ENCODE data around the gene PPOX. TPM values are rescaled to one million over a fixed set of nuclear protein-coding genes. Genes with fewer than 3 reads are reported as not detected.
A peak's percentile ranks its signal among the peaks of the same experiment; 100 is the strongest.

The PPOX gene
- total RNA-seq, 3 donors from 2014 or later: 15.0 to 21.9 (median 16.3) TPM

DNA sequence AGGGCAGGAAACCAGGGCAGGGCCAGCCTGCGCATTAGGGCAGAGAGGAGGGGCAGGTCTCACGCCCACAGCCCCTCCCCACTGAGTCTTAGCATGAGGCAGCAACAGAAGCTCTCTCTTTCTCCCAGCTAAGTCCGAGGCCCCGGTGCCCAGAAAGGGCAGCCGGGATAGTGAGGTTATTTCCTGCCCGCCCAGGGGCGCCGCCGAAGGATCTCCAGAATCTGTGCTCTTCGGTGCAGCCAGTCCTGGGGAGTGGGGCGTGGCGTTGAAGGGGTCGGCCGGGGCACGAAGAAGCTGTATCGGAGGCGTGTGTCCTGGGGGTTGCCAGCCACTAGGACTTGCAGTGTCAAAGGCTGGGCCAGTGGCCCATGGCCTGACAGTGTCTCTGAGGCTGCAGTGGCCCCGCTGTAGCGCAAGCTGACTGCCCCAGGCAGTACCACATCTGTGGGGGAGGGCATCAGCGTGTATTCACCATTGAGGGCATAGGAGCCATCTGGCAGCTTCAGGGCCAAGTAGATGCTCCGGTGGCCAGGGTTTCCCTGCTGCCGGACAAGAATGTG is 24.8 kb downstream of the PPOX start:
- H3K4me1 ChIP-seq (ENCODE audit: low read depth): no peaks in the 10 kb centered on the region
- H3K9me3 ChIP-seq: no peaks in the 10 kb centered on the region
- H3K4me3 ChIP-seq: no peak overlapping the region
- DNase-seq (peak in 1 of 3 donors; percentile 58), ATAC-seq (no peak)
- H3K36me3 ChIP-seq (ENCODE audit: low read depth): no peaks in the 10 kb centered on the region
- TF ChIP-seq, protein P1, sequence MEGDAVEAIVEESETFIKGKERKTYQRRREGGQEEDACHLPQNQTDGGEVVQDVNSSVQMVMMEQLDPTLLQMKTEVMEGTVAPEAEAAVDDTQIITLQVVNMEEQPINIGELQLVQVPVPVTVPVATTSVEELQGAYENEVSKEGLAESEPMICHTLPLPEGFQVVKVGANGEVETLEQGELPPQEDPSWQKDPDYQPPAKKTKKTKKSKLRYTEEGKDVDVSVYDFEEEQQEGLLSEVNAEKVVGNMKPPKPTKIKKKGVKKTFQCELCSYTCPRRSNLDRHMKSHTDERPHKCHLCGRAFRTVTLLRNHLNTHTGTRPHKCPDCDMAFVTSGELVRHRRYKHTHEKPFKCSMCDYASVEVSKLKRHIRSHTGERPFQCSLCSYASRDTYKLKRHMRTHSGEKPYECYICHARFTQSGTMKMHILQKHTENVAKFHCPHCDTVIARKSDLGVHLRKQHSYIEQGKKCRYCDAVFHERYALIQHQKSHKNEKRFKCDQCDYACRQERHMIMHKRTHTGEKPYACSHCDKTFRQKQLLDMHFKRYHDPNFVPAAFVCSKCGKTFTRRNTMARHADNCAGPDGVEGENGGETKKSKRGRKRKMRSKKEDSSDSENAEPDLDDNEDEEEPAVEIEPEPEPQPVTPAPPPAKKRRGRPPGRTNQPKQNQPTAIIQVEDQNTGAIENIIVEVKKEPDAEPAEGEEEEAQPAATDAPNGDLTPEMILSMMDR (IDR thresholded peaks at IDR 0.05): no peak
- intact Hi-C loops (cut with DNase I, micrococcal nuclease): loop anchor here in 1 of 2 donors (10.0 kb wide), 1 partner anchor 194 kb away; no protein-coding TSS in a partner anchor

DNA sequence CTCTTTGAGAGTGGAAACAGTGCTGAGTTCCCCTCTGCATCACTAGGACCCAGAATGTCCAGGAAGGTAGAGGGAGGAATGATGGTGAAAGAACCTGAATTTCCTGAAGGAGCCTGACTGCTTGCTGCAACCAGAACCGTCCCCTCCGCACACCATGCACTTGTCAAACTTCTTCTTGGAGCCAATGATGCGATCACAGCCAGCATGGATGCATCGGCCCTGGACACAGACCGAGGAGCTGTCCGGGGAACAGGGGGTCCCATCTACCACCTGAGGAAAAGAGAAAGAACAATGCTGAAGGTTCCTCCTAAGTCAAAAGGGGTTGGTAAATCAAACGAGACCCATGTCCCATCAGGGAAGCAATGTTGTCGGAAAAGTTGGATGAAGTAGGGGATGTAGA is 25.7 kb downstream of the PPOX start:
- intact Hi-C loops (cut with DNase I, micrococcal nuclease): loop anchor here in 1 of 2 donors (10.0 kb wide), 1 partner anchor 193 kb away; no protein-coding TSS in a partner anchor
- Histone ChIP-seq H3K4me3 (no peak overlapping the region), H3K9me3 (no peaks in the 10 kb centered on the region), H3K36me3 (ENCODE audit: low read depth) (no peaks in the 10 kb centered on the region), H3K4me1 (ENCODE audit: low read depth) (peaks cover 2% of the 10 kb centered on the region)
- ATAC-seq: no peak
- DNase-seq: peak in 1 of 3 donors; percentile 24
- TF ChIP-seq, protein P1 (IDR thresholded peaks at IDR 0.05): no peak

DNA sequence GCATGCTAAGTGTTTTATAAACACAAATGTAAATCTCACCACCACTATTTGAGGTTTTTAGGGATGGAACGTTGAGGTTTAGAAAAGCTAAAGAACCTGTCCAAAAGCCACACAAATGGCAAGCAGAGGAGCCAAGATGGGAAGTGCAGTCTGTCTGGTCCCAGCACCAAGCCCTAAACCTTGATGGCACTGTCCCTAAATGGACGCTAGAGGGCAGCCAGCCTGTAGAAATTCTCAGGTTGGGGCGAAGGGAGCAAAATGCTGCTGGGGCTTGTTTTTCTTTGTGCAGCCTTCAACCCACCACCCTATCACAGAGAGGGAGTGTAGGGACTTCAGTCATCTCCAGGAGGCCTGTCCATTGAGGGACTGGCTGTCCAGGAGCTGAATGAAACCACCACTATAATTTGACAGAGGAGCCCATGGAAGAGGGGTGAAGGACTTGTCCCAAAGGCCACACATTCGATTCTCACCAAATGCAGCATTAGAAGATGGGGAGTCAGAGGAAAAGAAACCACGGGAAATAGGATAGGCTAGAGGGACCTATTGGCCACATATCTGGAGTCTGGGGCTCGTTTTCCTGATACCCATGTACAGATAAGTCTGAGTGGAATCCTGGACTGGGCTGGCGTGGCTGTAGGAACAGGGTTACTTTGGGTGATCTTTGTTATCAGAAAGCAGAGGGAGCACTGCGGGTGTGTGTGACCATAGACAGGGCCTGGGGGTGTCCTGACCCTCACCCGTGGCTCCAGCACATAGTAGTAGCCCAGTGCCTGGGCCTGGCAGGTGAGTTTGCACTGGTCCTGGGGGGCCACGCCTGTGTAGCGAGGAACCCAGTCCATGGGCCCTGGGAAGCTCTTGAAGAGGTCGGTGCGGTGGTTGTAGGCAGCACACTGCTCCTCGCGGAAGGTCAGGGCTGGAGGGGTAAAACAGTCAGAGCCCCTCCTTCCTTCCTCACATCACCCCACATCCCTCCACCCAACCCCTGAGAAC is 26.5 kb downstream of the PPOX start:
- Histone ChIP-seq H3K4me3 (no peak overlapping the region), H3K4me1 (ENCODE audit: low read depth) (peaks cover 2% of the 10 kb centered on the region), H3K9me3 (no peaks in the 10 kb centered on the region), H3K36me3 (ENCODE audit: low read depth) (no peaks in the 10 kb centered on the region)
- intact Hi-C loops (cut with DNase I, micrococcal nuclease): loop anchor here in 1 of 2 donors (10.0 kb wide), 1 partner anchor 192 kb away; no protein-coding TSS in a partner anchor
- peak in 2 of 3 donors; percentile 54 to 74 for DNase-seq
- ATAC-seq: peak; percentile 82
- TF ChIP-seq, protein P1 (IDR thresholded peaks at IDR 0.05): peak; percentile 88

DNA sequence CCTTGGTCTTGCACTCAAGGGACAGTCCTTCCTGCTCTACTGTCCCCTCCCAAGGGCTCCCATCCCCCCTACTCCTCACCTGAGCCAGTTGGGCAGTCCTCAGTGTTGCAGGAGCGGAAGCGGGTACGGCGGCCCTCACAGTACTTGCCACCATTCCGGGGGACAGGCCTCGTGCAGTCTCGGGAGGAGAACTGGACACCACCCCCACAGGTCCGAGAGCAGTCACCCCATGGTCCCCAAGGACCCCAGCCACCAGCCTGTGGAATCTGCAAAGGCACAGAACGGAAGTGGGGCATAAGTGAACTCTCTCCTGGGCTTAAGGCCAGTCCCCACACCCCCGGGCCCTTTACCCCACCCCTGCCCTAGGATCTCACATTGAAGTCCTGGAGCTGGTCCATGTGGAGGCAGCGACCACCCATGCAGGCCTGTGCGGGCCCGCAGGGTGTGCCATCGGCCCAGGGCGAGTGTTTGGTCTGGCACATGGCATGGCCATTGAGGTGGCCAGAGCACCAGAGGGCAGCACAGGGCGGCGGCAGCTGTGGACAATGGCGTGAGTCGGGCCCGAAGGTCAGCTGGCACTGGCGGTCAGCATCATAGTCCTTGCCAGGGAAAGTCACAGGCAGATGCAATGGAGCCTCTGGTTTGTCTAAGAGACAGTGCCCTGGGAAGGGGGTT is 27.5 kb downstream of the PPOX start:
- H3K36me3 ChIP-seq (ENCODE audit: low read depth): no peaks in the 10 kb centered on the region
- H3K9me3 ChIP-seq: no peaks in the 10 kb centered on the region
- peak in 1 of 3 donors; percentile 16 for DNase-seq
- TF ChIP-seq, protein P1 (IDR thresholded peaks at IDR 0.05): no peak
- H3K4me1 ChIP-seq (ENCODE audit: low read depth): peaks cover 2% of the 10 kb centered on the region
- no peak for ATAC-seq
- no peak overlapping the region for H3K4me3 ChIP-seq
- intact Hi-C loops (cut with DNase I, micrococcal nuclease): loop anchor here in 1 of 2 donors (10.0 kb wide), 1 partner anchor 191 kb away; no protein-coding TSS in a partner anchor

DNA sequence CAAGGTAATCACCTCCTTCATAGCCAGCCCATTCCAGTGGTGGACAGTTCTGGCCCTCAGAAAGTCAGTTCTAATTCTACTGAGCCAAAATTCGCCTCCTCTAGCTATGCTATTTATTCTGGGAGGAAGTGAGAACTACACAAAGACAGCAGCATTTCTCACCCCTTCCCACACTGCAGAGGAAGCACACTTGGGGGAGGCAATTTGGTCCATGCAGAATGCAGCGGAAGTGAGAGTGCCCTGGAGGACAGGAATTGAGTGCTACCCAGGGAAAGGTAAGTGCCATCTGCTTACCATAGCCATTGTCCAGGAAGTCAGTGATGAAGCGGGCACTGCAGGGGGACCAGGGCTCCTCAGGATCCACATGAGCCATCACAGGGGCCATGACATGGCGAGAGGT is 28.9 kb downstream of the PPOX start:
- H3K4me3 ChIP-seq: no peak overlapping the region
- H3K4me1 ChIP-seq (ENCODE audit: low read depth): peaks cover 2% of the 10 kb centered on the region
- ATAC-seq: no peak
- intact Hi-C loops (cut with DNase I, micrococcal nuclease): loop anchor here in 1 of 2 donors (10.0 kb wide), 1 partner anchor 190 kb away; no protein-coding TSS in a partner anchor
- H3K36me3 ChIP-seq (ENCODE audit: low read depth): no peaks in the 10 kb centered on the region
- H3K9me3 ChIP-seq: no peaks in the 10 kb centered on the region
- TF ChIP-seq, protein P1 (IDR thresholded peaks at IDR 0.05): no peak
- DNase-seq: no peak

Measured in mucosa of descending colon (tissue), 3 donors.